H9 (cell line): ENCODE measurements around the gene VPS18. TPM values are rescaled to one million over a fixed set of nuclear protein-coding genes. Genes with fewer than 3 reads are reported as not detected.
A peak's percentile ranks its signal among the peaks of the same experiment; 100 is the strongest.

Experiments used
- DNase-seq: peaks from one replicate; pipeline ENCODE4 v3.0.0-alpha.2; 2017
- H2AFZ ChIP-seq: one replicate; pipeline ENCODE4 v1.6.1; 2013; ENCODE audit warnings: mild to moderate bottlenecking, low read length, control low read depth, moderate library complexity
- H2AK5ac ChIP-seq: 2 replicates; pipeline ENCODE4 v1.6.1; 2013; ENCODE audit warnings: low read length, control low read depth, mixed read lengths; ENCODE audit not compliant: insufficient read length
- H2BK120ac ChIP-seq: one replicate; pipeline ENCODE4 v1.6.1; 2013; ENCODE audit warnings: low read depth, mild to moderate bottlenecking, low read length, control low read depth, inconsistent platforms; ENCODE audit not compliant: poor library complexity, severe bottlenecking
- H2BK12ac ChIP-seq: 2 replicates; pipeline ENCODE4 v1.6.1; 2013; ENCODE audit warnings: low read length, control low read depth, mixed read lengths, low read depth; ENCODE audit not compliant: insufficient read length
- H2BK15ac ChIP-seq: 2 replicates; pipeline ENCODE4 v1.6.1; 2013; ENCODE audit warnings: low read depth, low read length, control low read depth
- H2BK20ac ChIP-seq: one replicate; pipeline ENCODE4 v1.6.1; 2013; ENCODE audit warnings: low read depth, mild to moderate bottlenecking, low read length, control low read depth, inconsistent platforms; ENCODE audit not compliant: poor library complexity, severe bottlenecking
- H2BK5ac ChIP-seq: 2 replicates; pipeline ENCODE4 v1.6.1; 2013; ENCODE audit warnings: low read length, control low read depth, mixed read lengths; ENCODE audit not compliant: insufficient read length
- H3K14ac ChIP-seq: 2 replicates; pipeline ENCODE4 v1.6.1; 2013; ENCODE audit warnings: low read length, control low read depth; ENCODE audit not compliant: insufficient read depth
- H3K18ac ChIP-seq: 2 replicates; pipeline ENCODE4 v1.6.1; 2013; ENCODE audit warnings: low read depth, mild to moderate bottlenecking, mixed read lengths, low read length, control low read depth; ENCODE audit not compliant: insufficient read length
- H3K23ac ChIP-seq: 2 replicates; pipeline ENCODE4 v1.6.1; 2013; ENCODE audit warnings: low read length, control low read depth, mixed read lengths, low read depth; ENCODE audit not compliant: insufficient read length
- H3K23me2 ChIP-seq: 2 replicates; pipeline ENCODE4 v1.6.1; 2013; ENCODE audit warnings: low read depth, mild to moderate bottlenecking, mixed read lengths, low read length, control low read depth; ENCODE audit not compliant: insufficient read length, poor library complexity, severe bottlenecking
- H3K27ac ChIP-seq: 2 replicates; pipeline ENCODE4 v1.5.1; 2013; ENCODE audit warnings: low read length, control low read depth, mixed read lengths, low read depth; ENCODE audit not compliant: insufficient read length
- H3K27me3 ChIP-seq: 2 replicates; pipeline ENCODE4 v1.6.1; 2013; ENCODE audit warnings: low read length, control low read depth, inconsistent platforms; ENCODE audit not compliant: insufficient read depth
- H3K4ac ChIP-seq: 2 replicates; pipeline ENCODE4 v1.6.1; 2013; ENCODE audit warnings: low read depth, mild to moderate bottlenecking, control low read depth, inconsistent platforms, low read length, moderate library complexity
- H3K4me1 ChIP-seq: 2 replicates; pipeline ENCODE4 v1.6.1; 2013; ENCODE audit warnings: low read length, control low read depth, inconsistent platforms; ENCODE audit not compliant: insufficient read depth
- H3K4me2 ChIP-seq: 2 replicates; pipeline ENCODE4 v1.6.1; 2013; ENCODE audit warnings: low read length, control low read depth, mixed read lengths; ENCODE audit not compliant: insufficient read length, insufficient read depth
- H3K56ac ChIP-seq: 2 replicates; pipeline ENCODE4 v1.6.1; 2013; ENCODE audit warnings: low read depth, mild to moderate bottlenecking, mixed read lengths, low read length, control low read depth; ENCODE audit not compliant: insufficient read length
- H3K79me1 ChIP-seq: 2 replicates; pipeline ENCODE4 v1.6.1; 2013; ENCODE audit warnings: low read depth, mild to moderate bottlenecking, moderate library complexity, low read length, control low read depth, inconsistent platforms; ENCODE audit not compliant: insufficient read depth, poor library complexity, severe bottlenecking
- H3K79me2 ChIP-seq: 2 replicates; pipeline ENCODE4 v1.6.1; 2013; ENCODE audit warnings: low read length, control low read depth, inconsistent platforms; ENCODE audit not compliant: insufficient read depth
- H3K9ac ChIP-seq: 2 replicates; pipeline ENCODE4 v1.6.1; 2013; ENCODE audit warnings: low read length, control low read depth, mixed read lengths; ENCODE audit not compliant: insufficient read length; ENCODE audit errors: extremely low read depth
- H3K9me3 ChIP-seq: one replicate; pipeline ENCODE4 v1.6.1; 2013; ENCODE audit warnings: low read depth, low read length, inconsistent platforms; ENCODE audit not compliant: control insufficient read depth
- H3T11ph ChIP-seq: one replicate; pipeline ENCODE4 v1.6.1; 2013; ENCODE audit warnings: mild to moderate bottlenecking, low read length, control low read depth, inconsistent platforms
- H4K20me1 ChIP-seq: one replicate; pipeline ENCODE4 v1.6.1; 2013; ENCODE audit not compliant: control insufficient read depth, insufficient read length, insufficient read depth
- H4K5ac ChIP-seq: 2 replicates; pipeline ENCODE4 v1.6.1; 2013; ENCODE audit warnings: low read depth, mild to moderate bottlenecking, mixed read lengths, low read length, control low read depth; ENCODE audit not compliant: insufficient read length
- H4K8ac ChIP-seq: replicated peaks from 2 replicates; pipeline ENCODE4 v1.6.1; 2013; ENCODE audit warnings: low read length, control low read depth, mixed read lengths, low read depth; ENCODE audit not compliant: insufficient read length
- H4K91ac ChIP-seq: 2 replicates; pipeline ENCODE4 v1.6.1; 2013; ENCODE audit warnings: low read depth, mild to moderate bottlenecking, moderate library complexity, mixed read lengths, low read length, control low read depth; ENCODE audit not compliant: insufficient read length
- H3K27ac Mint-ChIP-seq, 3 experiments: 2 replicates in 2 of 3; 3 replicates in 1 of 3; pipeline ENCODE4 v1.8.0; 2020 to 2021; ENCODE audit warnings: mixed read lengths in 3 of 3, mild to moderate bottlenecking in 1 of 3, moderate library complexity in 1 of 3
- H3K27me3 Mint-ChIP-seq: 2 replicates; pipeline ENCODE4 v1.8.0; 2021; ENCODE audit warnings: low read depth, mild to moderate bottlenecking, moderate library complexity, mixed read lengths
- H3K36me3 Mint-ChIP-seq, 3 experiments: 2 replicates in 2 of 3; 3 replicates in 1 of 3; pipeline ENCODE4 v1.8.0; 2020 to 2021; ENCODE audit warnings: low read depth in 3 of 3, mixed read lengths in 3 of 3; ENCODE audit not compliant: insufficient read depth in 1 of 3
- H3K4me1 Mint-ChIP-seq, 2 experiments: 2 replicates each; pipeline ENCODE4 v1.8.0; 2020; ENCODE audit warnings: mixed read lengths in 2 of 2
- H3K4me3 Mint-ChIP-seq, 2 experiments: 2 replicates in 1 of 2; 3 replicates in 1 of 2; pipeline ENCODE4 v1.8.0; 2020 to 2021; ENCODE audit warnings: mild to moderate bottlenecking in 2 of 2, mixed read lengths in 2 of 2, moderate library complexity in 1 of 2
- H3K9me3 Mint-ChIP-seq, 2 experiments: 2 replicates in 1 of 2; 3 replicates in 1 of 2; pipeline ENCODE4 v1.8.0; 2020; ENCODE audit warnings: mild to moderate bottlenecking in 2 of 2, mixed read lengths in 2 of 2, moderate library complexity in 1 of 2
- CTCF ChIP-seq: fragments of 200-600 bp; sonication (generic); conservative IDR thresholded peaks from 3 replicates; pipeline ENCODE4 v1.8.0; 2021; ENCODE audit warnings: antibody characterized with exemption, mild to moderate bottlenecking
- WGBS: extraction: QIAGEN DNeasy Blood & Tissue Kit; methylation state at CpG from one replicate; pipeline ENCODE4 v1.1.7; 2013; ENCODE audit warnings: missing lambda C conversion rate, low lambda C conversion rate, mixed read lengths; ENCODE audit not compliant: insufficient read length; ENCODE audit errors: extremely low coverage; 5-methylcytosine and 5-hydroxymethylcytosine counted together
- total RNA-seq: library from RNA; stranded (reverse); gene quantifications from 2 replicates; pipeline ENCODE4 v1.2.1, GENCODE V29; 2021

VPS18 gene
- total RNA-seq, 1 experiment from 2014 or later, result 45.0 TPM

DNA sequence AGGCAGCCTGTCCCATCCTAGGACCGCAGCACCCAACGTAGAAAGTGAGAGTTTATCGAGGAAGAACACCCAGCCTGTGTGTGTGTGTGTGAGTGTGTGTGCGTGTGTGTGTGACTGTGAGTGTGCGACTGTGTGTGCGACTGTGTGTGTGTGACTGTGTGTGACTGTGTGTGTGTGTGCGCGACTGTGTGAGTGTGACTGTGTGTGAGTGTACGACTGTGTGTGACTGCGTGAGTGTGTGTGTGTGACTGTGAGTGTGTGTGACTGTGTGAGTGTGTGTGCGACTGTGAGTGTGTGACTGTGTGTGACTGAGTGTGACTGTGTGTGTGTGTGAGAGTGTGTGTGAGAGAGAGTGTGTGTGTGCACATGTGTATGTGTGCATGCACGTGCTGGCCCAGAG is 19.8 kb downstream of the VPS18 start:
- Mint-ChIP-seq H3K27me3 (peaks cover 40% of the 10 kb centered on the region), H3K9me3 (no peaks in the 10 kb centered on the region), H3K27ac (peak overlapping the region in 1 of 3 experiments; percentile 20; a peak in 2 of 7 replicates), H3K4me1 (peaks cover 20 to 41% of the 10 kb centered on the region in 2 experiments), H3K4me3 (no peak overlapping the region), H3K36me3 (no peaks in the 10 kb centered on the region; a peak in 1 of 7 replicates)
- H3K9ac ChIP-seq, result no peak overlapping the region
- no peak overlapping the region for H4K91ac ChIP-seq
- no peak overlapping the region for H3K4me2 ChIP-seq
- no peak overlapping the region for H2AK5ac ChIP-seq
- H2BK120ac ChIP-seq, result no peak overlapping the region
- no peak overlapping the region for H3K27ac ChIP-seq
- no CpG with 5 or more reads among the region's 12 CpGs for WGBS
- H4K5ac ChIP-seq, result no peak overlapping the region
- H3K14ac ChIP-seq, result no peak overlapping the region
- no peak overlapping the region for H3K4ac ChIP-seq
- H2BK5ac ChIP-seq, result no peak overlapping the region
- H3K9me3 ChIP-seq, result no peaks in the 10 kb centered on the region
- no peak overlapping the region for H2BK15ac ChIP-seq
- H2BK12ac ChIP-seq, result no peak overlapping the region
- H3K23ac ChIP-seq, result no peak overlapping the region
- no peaks in the 10 kb centered on the region for H3K27me3 ChIP-seq
- no peak overlapping the region for H2AFZ ChIP-seq
- no peak overlapping the region for H4K8ac ChIP-seq
- H3K56ac ChIP-seq, result no peak overlapping the region
- H3K79me1 ChIP-seq, result no peaks in the 10 kb centered on the region
- no peaks in the 10 kb centered on the region for H3K79me2 ChIP-seq
- H2BK20ac ChIP-seq, result no peak overlapping the region
- H4K20me1 ChIP-seq, result no peaks in the 10 kb centered on the region
- no peak overlapping the region for H3T11ph ChIP-seq
- H3K23me2 ChIP-seq, result no peaks in the 10 kb centered on the region
- no peak overlapping the region for H3K18ac ChIP-seq
- TF ChIP-seq CTCF, result no peak
- H3K4me1 ChIP-seq, result no peaks in the 10 kb centered on the region
- DNase-seq, result no peak
